T-helper 22 cell (primary cell): Measurements from ENCODE around the gene CTIF.
A peak's percentile ranks its signal among the peaks of the same experiment; 100 is the strongest.

ENCODE experiments used
- DNase-seq: peaks from one replicate; pipeline ENCODE4 v3.0.0-alpha.2; 2020; ENCODE audit warnings: low read depth

The CTIF gene

DNA sequence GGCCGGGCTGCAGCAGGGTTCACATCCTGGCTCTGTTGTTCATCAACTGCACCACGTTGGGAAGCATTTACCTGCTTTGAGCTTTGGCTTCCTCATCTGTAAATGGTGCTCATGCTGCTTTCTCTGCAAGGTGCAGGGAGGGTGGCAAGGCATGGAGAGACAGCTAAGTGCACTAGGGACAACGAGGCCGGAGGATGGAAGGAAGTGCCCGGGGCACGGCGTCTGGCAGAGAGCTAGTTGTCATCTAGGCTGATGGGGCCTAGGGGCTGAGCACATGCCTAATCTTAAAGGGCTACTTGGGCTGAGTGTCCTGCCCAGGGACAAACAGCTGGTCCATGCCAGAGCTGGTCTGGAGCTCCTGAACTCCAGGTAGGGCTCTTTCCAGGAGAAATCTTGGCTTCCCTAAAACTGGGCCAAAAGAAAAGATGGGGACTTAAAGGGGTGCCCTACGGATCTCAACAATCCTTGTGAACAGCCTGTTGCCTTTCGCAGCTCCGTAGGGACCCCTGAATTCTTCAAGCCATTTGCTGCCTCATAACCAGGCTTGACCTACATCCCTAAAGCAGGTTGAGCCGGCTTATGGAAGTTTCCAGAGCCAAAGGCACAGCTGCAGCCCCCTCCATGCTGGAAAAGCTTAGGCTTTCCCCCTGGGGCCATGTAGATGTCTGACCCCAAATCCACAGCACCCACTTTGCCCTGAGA, 281.1 kb downstream of the CTIF start:
- no peak for DNase-seq

DNA sequence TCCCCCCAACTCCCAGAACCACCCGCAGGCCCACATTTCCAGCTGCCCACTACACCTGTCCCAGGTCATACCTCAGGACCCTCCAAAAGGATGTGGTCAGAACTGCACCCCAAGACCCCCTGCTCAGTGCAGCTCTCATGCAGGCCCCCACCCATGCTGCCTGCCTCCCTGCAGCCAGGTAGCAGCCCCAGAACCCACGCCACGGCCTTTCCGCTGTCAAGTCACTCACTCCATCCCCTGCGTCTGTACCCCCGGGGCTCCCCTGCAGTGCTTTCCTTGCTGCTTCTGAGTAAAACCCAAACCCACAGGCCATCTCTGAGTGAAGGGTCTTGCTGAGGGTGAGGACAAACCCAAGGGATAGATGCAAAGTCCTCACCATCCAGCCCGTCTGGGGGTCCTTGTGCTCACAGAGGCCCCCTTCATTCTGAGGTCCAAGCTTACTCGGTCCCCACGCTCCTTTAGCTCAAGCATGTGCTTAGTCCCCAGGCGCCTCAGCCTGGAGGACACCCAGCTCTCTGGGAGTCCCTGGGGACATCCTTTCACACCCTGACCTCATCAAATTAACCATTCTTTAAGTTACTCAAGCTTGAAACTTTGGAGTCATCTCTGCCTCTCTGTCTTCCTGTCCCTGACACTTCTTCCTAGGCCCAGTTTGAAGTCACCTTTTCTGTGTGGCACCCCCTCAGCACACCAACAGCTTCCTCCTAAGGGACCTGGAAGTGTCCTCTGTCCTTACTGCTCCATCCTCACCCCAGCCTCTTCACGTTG, 281.8 kb downstream of the CTIF start:
- DNase-seq: no peak

DNA sequence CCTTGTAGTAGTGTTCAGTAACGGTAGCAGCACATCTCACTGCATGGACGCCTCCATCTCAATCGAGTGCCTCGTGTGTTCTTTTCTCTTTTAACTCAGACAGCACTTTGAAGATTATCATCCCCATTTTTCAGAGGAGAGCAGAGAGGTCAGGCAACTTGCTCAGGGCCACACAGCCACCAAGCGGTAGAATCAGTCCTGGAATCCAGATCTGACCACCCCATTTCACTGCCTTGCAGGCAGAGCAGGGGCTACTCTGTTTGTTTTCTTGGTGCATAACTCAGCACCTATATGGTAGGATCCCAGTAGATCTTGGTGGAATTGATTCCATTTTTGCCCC, 282.4 kb downstream of the CTIF start:
- DNase-seq: no peak

DNA sequence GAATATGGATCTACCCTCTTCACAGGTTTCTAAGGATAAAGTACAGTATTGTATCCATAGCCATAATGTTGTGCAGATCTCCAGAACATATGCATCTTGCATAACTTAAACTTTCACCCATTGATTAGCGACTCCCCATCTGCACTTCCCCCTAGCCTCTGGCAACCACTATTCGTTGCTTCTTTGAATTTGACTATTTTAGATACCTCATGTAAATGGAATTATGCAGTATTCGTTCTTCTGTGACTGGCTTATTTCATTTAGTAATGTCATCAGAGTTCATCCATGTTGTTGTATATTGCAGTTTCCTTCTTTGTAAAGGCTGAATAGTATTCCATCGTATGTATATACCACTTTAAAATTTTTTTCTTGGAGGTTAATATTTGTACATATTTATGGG, 283.0 kb downstream of the CTIF start:
- no peak for DNase-seq

DNA sequence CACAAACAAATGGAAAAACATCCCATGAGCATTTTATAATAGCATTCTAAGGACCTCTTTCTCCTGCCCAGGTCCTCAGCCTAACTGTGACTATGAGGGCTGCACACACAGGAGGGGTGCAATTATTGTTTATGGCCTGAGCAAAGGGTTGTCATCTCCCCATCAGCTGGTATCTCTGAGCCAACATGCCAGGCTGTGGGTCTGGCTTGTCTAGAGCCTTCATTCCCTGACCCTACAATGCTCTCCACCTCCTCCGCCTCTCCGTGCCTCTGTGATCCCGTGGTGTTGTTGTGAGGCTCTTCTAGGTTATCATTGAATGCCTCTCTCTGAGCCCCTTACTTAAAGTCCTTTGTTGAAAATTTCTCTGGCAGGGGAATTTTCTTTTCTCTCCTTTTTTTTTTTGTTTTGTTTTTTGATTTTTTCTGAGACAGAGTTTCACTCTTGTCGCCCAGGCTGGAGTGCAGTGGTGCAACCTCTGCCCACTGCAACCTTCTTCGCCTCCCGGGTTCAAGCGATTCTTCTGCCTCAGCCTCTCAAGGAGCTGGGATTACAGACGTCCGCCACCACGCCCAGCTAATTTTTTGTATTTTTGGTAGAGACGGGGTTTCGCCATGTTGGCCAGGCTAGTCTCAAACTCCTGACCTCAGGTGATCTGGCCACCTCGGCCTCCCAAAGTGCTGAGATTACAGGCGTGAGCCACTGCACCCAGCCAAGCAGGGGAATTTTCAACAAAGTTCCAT, 285.6 kb downstream of the CTIF start:
- no peak for DNase-seq

DNA sequence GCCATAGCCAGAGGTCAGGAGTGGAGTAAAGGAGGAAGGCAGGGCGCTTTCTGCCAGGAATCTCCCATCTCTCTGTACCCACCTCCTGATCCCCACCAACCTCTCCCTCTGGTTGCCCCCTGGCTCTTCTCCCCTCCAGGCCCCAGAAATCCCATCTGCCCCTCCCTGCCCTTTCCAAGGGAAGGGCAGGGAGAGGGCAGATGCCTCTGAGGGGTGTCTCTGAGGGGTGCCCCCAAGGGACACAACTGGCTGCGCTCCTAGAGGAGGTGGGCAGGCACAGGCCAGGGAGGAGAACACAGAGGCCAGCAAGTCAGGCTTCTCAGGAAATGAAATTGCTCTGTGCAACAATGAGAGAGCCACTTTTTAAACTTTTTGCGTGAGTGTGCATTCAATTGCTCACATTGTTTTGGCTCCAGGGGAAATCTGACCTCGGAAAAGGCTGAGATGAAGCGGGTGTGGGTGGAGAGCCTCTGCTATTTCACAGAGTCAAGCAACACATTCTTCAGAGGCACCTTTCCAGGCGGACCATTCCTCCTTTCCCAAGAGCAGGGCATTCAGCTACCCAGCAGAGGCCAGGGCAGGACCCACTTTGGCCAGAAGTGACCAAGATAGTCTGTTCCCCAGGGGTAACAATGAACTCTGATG, 286.4 kb downstream of the CTIF start:
- DNase-seq: no peak

DNA sequence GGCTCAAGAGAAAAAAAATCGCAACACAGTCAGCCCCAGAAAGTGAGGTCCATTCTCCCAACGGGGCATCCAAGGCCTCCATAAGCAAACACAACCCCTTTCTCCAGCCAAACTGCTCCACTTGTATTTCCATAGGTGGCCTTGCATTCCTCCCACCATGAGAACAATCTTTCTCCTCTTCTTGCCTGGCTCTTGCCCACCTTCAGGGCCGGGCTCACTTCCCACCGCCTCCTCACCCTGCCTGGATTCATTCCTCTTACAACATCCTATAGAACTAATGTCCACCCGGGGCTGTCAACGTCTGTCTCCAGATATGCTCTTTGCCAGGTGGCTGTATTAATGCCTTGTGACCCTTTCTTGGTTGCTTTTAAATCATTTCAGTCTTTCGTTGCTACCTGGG, 287.4 kb downstream of the CTIF start:
- no peak for DNase-seq

DNA sequence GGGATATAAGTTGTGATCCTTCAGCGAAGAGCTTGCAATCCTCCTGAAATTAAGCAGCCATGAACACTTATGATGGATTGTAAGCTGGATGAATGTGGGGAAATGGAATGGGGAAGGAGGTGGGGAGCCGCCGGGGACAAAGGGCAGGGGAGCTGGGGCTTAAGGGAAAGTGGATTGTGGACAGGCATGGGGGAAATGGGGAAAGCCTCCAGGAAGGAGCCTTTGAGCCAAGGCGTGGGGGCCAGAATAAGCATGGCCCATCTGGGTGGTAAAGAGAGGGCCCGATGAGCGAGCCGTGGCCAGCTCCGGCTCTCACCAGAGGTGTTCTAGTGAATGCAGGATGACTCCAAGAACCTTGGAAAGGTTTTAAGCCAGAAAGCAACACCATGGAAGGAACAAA, 288.0 kb downstream of the CTIF start:
- DNase-seq: no peak

DNA sequence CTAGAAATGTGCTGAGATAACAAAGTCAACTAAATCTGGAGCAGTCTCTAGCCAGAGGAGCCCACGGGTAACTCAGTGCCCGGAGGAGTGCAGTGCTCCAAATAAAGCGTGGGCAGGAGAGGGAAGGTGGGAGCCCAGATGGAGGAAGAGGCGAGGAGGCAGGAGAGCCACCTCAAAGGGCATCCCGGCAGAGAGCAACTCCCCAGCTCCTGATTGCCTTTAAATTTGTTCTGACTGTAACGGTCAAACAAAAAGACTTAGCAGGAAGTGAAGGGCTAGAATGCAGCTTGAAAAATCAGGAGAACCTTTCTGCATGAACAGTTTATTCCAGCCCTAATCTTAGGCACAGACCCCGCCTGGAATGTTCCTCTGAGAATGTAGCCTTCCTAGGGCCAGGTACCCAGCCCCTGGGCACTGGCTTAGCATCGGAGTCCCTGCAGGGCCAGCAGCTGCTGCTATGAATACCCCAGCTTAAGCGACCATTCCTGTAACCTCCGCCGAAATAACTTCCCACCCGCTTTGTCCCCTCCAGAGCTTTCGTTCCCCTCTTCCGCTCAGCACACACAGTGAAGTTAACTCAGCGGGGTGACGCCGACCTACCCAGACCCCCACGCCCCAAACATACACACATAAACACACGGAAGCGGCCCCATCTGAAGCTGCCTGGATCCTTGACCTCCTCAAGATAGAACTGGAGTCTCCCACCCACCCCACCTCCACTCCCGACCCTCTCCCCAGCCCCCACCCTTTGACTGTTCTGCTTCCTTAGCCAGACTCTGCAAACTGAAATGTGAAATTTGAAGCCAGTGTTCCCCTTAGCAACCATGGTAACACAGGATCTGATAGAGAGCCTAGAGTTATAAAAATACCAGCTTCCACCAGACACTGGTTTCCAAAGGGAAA, 288.7 kb downstream of the CTIF start:
- no peak for DNase-seq

DNA sequence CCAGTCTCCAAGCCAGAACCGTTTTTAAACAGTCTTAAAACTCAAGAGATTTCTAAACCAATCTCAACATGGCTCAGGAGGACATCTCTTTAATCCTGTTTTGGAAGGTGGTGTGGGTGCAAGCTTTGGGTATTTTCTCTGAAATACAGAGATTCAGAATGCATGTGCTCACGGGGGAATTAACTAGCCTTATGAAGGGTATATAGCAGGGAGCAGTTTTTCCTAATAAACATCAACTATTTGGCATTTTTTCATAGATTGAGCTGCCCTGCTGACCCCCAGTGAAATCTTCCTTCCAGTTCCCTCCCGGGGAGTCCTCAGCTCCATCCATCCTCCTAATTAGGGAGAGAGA, 289.3 kb downstream of the CTIF start:
- DNase-seq: no peak

DNA sequence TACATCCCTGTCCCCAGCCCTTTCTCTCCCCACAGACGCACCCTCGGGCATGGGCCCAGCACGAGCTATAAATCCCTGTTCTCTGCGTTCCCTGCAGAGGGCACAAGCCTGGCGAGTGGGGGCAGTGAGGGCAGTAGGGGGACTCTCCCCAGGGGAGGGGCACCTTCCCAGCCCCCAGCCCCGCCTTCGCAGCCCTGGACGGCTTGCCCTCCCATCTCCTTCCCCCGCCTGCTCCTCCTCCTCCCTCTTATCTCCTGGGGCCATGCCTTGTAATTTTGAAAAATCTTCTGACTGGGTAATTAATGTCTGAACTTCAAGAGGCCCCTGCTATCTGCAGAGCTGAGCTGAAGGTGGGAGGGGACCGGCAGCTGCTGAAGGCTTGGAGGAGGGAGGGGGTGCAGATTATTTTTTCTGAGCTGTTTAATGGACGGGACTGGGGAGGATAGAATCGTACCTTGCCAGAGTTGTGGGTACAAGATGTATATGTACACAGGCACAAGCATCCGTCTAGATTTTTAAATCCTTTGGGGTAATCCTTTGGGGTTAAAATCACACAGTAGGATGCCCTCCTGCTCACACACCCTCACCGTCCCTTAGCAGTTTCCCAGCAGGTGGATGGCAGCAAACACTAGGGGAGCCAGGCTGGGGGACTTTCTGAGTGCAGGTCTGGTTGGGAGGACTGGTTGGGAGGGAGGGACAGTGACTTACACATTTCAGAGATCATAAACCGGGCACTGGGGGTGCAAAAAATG, 290.0 kb downstream of the CTIF start:
- DNase-seq: no peak

DNA sequence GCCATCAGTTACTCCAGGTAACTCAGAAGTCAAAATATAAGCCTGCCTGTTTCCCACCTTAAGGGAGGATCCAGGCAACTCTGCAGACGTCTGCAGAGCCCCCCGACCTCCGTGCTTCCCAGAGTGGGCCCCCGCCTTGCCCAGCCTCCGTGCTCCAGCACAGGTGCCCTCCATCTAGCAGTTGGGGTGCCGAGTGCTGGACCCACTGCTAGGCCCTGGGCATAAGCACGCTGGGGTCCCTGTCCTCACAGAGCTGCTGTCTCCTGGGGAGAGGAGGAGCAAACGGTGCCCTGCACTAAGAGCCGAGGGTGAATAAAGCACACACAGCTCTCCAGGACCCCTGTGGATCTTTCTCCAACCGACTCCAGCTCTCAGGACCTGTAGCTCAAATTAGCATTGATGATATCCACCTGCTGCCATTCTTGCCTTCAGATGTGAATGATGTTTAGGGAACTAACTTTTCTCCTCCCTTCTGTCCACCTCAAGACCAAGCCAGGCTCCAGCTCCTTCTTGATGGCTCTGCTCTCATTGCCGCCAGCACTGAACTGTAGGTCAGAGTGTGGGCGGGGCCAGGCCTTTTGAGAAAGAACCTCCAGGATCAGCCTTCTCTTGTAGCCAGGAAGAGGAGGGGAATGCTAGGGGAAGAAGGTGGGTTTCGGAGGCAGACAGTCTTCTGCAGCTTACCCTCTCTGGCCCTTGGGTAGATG, 290.8 kb downstream of the CTIF start:
- no peak for DNase-seq

DNA sequence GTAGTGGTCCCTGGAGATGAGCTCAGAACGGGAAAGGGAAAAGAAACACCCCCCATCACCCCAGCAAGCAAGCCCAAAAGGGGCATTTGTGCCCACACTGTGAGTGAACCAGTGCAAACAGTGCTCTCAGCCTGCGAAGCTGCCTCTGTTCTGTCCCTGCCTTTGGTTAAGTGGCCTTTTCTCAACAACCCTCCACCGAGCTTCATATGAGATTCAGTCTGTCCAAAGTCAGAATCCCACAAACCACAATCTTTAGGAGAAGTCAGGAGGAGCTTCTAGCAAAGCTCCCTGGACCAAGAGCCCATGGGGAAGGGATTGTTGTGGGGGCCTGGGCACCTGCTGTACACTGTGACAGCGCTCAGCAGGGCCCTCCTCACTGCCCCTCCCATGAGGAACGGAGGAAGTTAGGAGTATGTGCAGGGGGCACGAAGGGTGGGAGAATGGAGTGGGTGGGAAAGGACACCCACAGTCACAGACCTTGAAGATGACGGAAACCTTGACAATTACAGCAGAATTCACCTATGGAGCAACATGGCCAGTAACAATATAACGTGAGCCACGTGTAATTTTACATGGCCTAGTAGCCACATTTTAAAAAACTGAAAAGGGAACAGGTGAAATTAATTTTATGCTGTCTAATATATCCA, 292.4 kb downstream of the CTIF start:
- DNase-seq: no peak

DNA sequence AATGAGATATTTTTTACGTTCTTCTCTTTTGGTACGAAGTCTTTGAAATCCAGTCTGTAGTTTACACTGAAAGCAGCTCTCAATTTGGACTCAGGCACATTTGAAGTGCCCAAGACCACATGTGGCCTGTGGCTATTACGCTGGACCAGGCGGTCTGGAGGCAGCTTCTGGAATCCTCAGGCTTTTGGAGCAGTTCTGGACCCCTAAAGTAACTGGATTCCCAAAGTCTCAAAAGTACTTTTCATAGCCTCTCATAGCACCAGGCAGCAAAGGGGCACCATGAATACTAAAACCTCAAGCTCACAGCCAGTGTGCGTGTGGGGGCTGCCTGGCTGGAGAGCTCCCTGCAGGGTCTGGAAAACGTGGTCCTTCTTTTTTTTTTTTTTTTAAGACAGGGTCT, 293.0 kb downstream of the CTIF start:
- DNase-seq: no peak

DNA sequence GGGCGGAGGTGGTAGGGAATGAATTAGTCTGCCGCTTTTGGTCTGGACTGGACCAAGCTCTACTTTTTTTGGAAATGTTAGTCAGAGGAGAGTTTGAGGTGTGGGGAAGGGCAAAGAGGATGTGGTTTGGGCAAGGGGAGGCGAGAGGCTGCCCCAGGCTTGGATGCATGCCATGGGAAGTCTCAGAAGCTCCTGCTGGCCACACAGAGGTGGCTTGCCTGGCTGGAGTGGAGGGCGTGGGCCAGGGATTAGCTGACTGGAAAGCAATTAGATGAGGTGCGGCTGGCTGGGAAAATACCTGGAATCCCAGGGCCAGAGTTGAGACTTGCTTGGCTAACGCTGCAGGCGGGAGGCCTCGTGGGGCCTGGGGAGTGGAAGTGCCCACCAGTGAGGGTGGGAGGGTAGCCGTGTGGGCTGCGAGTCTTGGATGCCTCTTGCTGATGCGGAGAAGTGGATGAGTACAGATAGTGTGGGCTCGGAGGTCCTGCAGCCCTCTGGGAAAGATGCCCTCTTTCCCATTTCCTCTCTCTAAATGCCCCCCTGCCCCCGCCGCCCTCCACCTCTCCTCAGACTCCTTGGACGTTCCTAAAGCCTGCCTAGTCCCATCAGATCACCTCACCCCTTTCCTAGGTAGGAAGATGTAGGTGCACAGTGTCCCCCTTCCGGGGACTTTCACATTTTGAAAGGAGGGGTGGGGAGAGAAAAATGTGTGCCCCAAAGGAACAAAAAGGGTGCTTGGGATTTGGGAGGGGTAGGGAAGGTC, 294.3 kb downstream of the CTIF start:
- DNase-seq: no peak

DNA sequence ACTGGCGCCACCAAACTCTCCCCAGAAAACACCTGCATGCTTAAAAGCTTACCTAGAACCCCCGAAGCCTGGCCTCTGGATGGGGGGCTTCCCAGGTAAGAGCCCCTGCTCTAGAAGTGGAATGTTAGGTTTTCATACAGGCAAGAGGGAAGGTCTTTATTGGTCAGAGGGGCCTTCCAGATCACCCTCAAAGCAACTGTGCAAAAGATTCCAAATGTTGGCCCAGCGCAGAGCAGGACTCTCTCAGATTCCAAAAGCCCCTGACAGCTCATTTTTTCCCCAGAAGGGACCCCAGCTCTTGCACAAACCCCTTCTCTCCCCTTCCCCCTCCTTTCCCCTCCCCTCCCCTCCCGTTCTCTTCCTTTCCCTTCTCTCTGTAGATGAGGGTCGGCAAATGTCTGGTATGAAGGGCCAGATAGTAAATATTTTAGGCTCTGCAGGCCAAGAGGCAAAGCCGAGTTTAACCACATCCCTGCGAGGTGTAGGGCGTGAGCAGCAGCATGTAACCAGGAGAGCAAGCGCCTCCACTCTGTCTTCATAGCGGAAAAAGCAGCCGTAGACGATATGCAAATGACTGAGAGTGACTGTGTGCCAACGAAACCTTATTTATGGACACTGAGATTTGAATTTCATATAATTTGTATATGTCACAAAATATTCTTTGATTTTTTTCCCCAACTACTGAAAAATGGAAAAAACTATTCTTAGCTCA, 295.0 kb downstream of the CTIF start:
- peak; percentile 28 for DNase-seq

DNA sequence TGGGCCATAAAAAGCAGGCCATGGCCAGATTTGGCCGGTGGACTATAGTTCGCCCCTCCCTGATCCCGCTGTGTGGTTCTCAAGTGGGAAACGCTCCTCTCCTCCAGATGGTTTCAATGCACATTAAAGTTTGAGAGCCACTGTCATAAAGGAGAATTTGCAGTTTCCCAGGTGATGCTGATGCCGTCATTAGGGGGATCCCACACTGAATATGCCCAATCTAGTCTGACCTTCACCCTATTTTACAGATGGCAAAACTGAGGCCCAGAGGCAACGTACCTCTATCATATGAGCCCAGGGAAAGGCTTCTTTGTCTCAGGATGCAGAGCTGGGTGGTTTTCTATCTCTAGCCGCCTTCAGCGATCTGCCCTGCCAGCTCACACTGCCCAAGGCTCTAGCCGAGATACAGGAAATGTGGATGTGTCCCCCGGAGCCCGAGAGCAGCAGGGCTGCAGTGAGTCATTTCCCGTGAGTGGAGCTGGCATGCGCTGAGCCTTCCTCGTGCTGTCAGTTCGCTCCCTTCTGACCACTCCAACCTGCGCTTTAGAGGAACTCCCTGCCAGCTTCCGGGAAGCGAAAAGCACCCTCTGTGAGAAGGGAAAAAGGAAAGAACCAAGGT, 295.7 kb downstream of the CTIF start:
- peak; percentile 67 for DNase-seq

DNA sequence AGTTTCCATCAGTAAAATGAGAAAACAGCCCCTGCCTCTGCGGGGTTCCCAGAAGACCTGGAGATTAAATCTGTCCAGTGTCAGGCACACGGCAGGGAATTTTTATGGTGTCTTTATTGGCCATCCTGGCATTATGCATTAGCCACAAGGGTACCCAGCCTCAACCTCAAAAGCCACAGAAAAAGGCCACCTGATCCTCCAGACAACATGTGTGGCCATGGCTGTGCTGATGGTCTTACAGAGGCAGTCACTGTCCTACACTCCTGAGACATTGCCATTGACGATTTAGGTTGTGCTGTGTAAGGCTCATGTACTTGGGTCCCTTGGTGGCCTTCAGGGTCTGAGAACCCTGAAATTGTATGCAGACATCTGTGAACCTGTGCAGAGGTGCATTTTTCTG, 296.3 kb downstream of the CTIF start:
- DNase-seq: no peak
